Measurements from ENCODE around the gene NEGR1. TPM values are rescaled to one million over a fixed set of nuclear protein-coding genes. Genes with fewer than 3 reads are reported as not detected.

NEGR1 gene
- total RNA-seq, 1 experiment from 2014 or later, result 2.9 TPM

DNA sequence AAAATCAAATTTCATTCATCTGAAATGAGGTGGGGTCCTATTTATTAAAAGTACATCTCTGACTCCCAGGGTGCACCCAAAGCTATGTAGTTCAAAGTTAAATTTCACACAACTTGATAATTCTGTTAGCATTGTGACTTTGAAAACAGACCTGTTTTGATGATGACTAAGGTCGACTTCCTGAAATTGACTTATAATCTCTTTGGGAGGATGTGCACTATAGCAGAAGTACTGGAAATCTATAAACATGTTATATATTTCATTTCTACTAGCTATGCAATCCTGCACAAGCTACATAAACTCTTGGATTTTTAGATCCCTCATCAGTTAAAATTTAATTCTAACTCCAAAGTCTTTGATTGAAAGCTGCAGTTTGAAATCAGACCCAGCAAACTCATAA is 507.6 kb downstream of the NEGR1 start:
- TF ChIP-seq, protein P1, sequence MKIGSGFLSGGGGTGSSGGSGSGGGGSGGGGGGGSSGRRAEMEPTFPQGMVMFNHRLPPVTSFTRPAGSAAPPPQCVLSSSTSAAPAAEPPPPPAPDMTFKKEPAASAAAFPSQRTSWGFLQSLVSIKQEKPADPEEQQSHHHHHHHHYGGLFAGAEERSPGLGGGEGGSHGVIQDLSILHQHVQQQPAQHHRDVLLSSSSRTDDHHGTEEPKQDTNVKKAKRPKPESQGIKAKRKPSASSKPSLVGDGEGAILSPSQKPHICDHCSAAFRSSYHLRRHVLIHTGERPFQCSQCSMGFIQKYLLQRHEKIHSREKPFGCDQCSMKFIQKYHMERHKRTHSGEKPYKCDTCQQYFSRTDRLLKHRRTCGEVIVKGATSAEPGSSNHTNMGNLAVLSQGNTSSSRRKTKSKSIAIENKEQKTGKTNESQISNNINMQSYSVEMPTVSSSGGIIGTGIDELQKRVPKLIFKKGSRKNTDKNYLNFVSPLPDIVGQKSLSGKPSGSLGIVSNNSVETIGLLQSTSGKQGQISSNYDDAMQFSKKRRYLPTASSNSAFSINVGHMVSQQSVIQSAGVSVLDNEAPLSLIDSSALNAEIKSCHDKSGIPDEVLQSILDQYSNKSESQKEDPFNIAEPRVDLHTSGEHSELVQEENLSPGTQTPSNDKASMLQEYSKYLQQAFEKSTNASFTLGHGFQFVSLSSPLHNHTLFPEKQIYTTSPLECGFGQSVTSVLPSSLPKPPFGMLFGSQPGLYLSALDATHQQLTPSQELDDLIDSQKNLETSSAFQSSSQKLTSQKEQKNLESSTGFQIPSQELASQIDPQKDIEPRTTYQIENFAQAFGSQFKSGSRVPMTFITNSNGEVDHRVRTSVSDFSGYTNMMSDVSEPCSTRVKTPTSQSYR (CRISPR knock-in tag; IDR thresholded peaks at IDR 0.05), result no peak
- POLR2A ChIA-PET, result no interaction called here
- no peak for DNase-seq (ENCODE audit: low spot score)
- no peaks in the 10 kb centered on the region for H3K36me3 Mint-ChIP-seq
- H3K27ac Mint-ChIP-seq, result no peak overlapping the region
- peaks cover 10% of the 10 kb centered on the region for H3K4me1 Mint-ChIP-seq
- H3K9me3 Mint-ChIP-seq, result peaks cover 3% of the 10 kb centered on the region
- H3K27me3 Mint-ChIP-seq (ENCODE audit: low read depth), result no peaks in the 10 kb centered on the region
- CTCF ChIA-PET, result no interaction called here
- no peak for ATAC-seq
- no peak overlapping the region for H3K4me3 Mint-ChIP-seq

DNA sequence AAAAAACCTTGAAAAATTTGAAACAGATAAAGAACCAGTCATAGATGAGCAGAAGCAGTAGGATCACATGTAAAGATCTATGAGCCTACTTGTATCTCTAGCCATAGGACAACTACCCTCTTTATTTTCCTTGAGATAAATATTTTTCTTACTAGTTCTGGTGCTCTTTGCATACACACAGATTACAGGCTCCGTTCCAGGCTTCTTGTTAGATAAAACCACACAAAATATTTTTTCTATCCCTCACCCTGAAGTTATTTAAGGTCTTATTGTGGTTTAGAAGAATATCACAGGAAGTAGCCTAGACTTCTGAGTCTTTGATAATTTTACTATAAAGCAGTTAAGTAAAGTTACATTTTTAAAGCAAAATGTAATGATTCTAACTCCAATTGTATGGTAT is 512.2 kb downstream of the NEGR1 start:
- peaks cover 19% of the 10 kb centered on the region for H3K9me3 Mint-ChIP-seq
- H3K27me3 Mint-ChIP-seq (ENCODE audit: low read depth), result no peaks in the 10 kb centered on the region
- H3K27ac Mint-ChIP-seq, result no peak overlapping the region
- H3K36me3 Mint-ChIP-seq, result no peaks in the 10 kb centered on the region; the same call in 1 of the 2 replicates
- DNase-seq (ENCODE audit: low spot score), result no peak
- TF ChIP-seq ZNF121 (CRISPR knock-in tag; IDR thresholded peaks at IDR 0.05), result no peak
- TF ChIP-seq, protein P2, sequence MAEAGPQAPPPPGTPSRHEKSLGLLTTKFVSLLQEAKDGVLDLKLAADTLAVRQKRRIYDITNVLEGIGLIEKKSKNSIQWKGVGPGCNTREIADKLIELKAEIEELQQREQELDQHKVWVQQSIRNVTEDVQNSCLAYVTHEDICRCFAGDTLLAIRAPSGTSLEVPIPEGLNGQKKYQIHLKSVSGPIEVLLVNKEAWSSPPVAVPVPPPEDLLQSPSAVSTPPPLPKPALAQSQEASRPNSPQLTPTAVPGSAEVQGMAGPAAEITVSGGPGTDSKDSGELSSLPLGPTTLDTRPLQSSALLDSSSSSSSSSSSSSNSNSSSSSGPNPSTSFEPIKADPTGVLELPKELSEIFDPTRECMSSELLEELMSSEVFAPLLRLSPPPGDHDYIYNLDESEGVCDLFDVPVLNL (CRISPR knock-in tag; IDR thresholded peaks at IDR 0.05; ENCODE audit: borderline replicate concordance, low read depth), result no peak
- TF ChIP-seq NFATC4 (CRISPR knock-in tag; IDR thresholded peaks at IDR 0.05), result no peak
- no peak for TF ChIP-seq ZNF423 (CRISPR knock-in tag; IDR thresholded peaks at IDR 0.05)
- TF ChIP-seq, protein P3, sequence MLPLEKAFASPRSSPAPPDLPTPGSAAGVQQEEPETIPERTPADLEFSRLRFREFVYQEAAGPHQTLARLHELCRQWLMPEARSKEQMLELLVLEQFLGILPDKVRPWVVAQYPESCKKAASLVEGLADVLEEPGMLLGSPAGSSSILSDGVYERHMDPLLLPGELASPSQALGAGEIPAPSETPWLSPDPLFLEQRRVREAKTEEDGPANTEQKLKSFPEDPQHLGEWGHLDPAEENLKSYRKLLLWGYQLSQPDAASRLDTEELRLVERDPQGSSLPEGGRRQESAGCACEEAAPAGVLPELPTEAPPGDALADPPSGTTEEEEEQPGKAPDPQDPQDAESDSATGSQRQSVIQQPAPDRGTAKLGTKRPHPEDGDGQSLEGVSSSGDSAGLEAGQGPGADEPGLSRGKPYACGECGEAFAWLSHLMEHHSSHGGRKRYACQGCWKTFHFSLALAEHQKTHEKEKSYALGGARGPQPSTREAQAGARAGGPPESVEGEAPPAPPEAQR (CRISPR knock-in tag; IDR thresholded peaks at IDR 0.05), result no peak
- TF ChIP-seq, protein P4, sequence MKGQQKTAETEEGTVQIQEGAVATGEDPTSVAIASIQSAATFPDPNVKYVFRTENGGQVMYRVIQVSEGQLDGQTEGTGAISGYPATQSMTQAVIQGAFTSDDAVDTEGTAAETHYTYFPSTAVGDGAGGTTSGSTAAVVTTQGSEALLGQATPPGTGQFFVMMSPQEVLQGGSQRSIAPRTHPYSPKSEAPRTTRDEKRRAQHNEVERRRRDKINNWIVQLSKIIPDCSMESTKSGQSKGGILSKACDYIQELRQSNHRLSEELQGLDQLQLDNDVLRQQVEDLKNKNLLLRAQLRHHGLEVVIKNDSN (CRISPR knock-in tag; IDR thresholded peaks at IDR 0.05), result no peak
- TF ChIP-seq NFE2L1 (CRISPR knock-in tag; IDR thresholded peaks at IDR 0.05), result no peak
- TF ChIP-seq, protein P5, sequence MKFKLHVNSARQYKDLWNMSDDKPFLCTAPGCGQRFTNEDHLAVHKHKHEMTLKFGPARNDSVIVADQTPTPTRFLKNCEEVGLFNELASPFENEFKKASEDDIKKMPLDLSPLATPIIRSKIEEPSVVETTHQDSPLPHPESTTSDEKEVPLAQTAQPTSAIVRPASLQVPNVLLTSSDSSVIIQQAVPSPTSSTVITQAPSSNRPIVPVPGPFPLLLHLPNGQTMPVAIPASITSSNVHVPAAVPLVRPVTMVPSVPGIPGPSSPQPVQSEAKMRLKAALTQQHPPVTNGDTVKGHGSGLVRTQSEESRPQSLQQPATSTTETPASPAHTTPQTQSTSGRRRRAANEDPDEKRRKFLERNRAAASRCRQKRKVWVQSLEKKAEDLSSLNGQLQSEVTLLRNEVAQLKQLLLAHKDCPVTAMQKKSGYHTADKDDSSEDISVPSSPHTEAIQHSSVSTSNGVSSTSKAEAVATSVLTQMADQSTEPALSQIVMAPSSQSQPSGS (CRISPR knock-in tag; IDR thresholded peaks at IDR 0.05; ENCODE audit: borderline replicate concordance, low read depth), result no peak
- TF ChIP-seq, protein P6, sequence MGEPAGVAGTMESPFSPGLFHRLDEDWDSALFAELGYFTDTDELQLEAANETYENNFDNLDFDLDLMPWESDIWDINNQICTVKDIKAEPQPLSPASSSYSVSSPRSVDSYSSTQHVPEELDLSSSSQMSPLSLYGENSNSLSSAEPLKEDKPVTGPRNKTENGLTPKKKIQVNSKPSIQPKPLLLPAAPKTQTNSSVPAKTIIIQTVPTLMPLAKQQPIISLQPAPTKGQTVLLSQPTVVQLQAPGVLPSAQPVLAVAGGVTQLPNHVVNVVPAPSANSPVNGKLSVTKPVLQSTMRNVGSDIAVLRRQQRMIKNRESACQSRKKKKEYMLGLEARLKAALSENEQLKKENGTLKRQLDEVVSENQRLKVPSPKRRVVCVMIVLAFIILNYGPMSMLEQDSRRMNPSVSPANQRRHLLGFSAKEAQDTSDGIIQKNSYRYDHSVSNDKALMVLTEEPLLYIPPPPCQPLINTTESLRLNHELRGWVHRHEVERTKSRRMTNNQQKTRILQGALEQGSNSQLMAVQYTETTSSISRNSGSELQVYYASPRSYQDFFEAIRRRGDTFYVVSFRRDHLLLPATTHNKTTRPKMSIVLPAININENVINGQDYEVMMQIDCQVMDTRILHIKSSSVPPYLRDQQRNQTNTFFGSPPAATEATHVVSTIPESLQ (CRISPR knock-in tag; IDR thresholded peaks at IDR 0.05), result no peak
- TF ChIP-seq, protein P7, sequence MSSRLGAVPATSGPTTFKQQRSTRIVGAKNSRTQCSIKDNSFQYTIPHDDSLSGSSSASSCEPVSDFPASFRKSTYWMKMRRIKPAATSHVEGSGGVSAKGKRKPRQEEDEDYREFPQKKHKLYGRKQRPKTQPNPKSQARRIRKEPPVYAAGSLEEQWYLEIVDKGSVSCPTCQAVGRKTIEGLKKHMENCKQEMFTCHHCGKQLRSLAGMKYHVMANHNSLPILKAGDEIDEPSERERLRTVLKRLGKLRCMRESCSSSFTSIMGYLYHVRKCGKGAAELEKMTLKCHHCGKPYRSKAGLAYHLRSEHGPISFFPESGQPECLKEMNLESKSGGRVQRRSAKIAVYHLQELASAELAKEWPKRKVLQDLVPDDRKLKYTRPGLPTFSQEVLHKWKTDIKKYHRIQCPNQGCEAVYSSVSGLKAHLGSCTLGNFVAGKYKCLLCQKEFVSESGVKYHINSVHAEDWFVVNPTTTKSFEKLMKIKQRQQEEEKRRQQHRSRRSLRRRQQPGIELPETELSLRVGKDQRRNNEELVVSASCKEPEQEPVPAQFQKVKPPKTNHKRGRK (CRISPR knock-in tag; IDR thresholded peaks at IDR 0.05; ENCODE audit: borderline replicate concordance), result no peak
- no peak for TF ChIP-seq JAZF1 (CRISPR knock-in tag; IDR thresholded peaks at IDR 0.05)
- TF ChIP-seq ESRRA (CRISPR knock-in tag; IDR thresholded peaks at IDR 0.05; ENCODE audit: borderline replicate concordance), result no peak
- TF ChIP-seq, protein P8, sequence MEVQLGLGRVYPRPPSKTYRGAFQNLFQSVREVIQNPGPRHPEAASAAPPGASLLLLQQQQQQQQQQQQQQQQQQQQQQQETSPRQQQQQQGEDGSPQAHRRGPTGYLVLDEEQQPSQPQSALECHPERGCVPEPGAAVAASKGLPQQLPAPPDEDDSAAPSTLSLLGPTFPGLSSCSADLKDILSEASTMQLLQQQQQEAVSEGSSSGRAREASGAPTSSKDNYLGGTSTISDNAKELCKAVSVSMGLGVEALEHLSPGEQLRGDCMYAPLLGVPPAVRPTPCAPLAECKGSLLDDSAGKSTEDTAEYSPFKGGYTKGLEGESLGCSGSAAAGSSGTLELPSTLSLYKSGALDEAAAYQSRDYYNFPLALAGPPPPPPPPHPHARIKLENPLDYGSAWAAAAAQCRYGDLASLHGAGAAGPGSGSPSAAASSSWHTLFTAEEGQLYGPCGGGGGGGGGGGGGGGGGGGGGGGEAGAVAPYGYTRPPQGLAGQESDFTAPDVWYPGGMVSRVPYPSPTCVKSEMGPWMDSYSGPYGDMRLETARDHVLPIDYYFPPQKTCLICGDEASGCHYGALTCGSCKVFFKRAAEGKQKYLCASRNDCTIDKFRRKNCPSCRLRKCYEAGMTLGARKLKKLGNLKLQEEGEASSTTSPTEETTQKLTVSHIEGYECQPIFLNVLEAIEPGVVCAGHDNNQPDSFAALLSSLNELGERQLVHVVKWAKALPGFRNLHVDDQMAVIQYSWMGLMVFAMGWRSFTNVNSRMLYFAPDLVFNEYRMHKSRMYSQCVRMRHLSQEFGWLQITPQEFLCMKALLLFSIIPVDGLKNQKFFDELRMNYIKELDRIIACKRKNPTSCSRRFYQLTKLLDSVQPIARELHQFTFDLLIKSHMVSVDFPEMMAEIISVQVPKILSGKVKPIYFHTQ (CRISPR knock-in tag; IDR thresholded peaks at IDR 0.05), result no peak
- TF ChIP-seq, protein P9, sequence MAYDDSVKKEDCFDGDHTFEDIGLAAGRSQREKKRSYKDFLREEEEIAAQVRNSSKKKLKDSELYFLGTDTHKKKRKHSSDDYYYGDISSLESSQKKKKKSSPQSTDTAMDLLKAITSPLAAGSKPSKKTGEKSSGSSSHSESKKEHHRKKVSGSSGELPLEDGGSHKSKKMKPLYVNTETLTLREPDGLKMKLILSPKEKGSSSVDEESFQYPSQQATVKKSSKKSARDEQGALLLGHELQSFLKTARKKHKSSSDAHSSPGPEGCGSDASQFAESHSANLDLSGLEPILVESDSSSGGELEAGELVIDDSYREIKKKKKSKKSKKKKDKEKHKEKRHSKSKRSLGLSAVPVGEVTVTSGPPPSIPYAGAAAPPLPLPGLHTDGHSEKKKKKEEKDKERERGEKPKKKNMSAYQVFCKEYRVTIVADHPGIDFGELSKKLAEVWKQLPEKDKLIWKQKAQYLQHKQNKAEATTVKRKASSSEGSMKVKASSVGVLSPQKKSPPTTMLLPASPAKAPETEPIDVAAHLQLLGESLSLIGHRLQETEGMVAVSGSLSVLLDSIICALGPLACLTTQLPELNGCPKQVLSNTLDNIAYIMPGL (CRISPR knock-in tag; IDR thresholded peaks at IDR 0.05), result no peak
- CTCF ChIA-PET, result no interaction called here
- ATAC-seq, result no peak
- POLR2A ChIA-PET, result no interaction called here
- H3K4me1 Mint-ChIP-seq, result peaks cover 2% of the 10 kb centered on the region; the same call in 1 of the 2 replicates
- no peak overlapping the region for H3K4me3 Mint-ChIP-seq
